ENCODE results near the gene ZNF205.
"Not testable (repeated sequence)": the region's sequence is repeated elsewhere in the genome, so short reads cannot be mapped to it uniquely, and the experiment has no call there.

The ZNF205 gene

GRCh38 chr16:3134338-3135125 lies 22.1 kb downstream of the ZNF205 start, which contains the start of gene ZNF213:
Gene ZNF213, plus strand, starts transcription at chr16:3135029. Its CDS starts 2,252 bp downstream, at chr16:3137281.
- peak; percentile 96 for DNase-seq (ENCODE audit: low read depth)

- no peak for DNase-seq (ENCODE audit: low read depth)
Measured at GRCh38 chr16:3135126-3135715, 22.8 kb downstream of the ZNF205 start.

GRCh38 chr16:3137267-3137666 lies 24.9 kb downstream of the ZNF205 start:
- no peak for DNase-seq (ENCODE audit: low read depth)

GRCh38 chr16:3138342-3138741 lies 26.0 kb downstream of the ZNF205 start:
- no peak for DNase-seq (ENCODE audit: low read depth)

DNA sequence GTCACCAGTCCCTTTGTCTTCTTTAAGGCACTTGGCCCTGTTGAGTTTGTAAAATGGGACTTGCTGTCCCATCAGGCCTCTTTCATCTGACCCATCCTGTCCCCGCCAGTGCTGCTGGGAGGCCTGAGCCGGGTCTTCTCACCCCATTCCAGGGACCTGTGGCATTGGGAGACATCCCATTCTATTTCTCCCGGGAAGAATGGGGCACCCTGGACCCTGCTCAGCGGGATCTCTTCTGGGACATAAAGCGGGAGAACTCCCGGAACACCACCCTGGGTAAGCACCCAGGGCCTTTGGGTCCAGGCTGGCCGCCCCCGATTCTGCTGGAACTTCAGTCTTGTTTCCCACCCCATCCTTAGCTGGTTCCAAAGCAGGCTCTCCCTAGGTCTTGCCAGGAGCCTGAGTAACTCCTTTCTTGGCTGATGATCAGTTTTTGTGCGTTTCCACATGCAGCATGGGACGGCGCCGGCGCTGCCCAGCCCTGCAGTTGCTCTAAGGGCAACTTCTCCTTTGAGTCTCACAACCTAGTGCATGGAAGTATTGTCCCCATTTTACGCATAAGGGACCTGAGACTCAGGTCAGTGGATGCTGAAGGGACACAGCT lies 26.5 kb downstream of the ZNF205 start:
- DNase-seq (ENCODE audit: low read depth): no peak

- DNase-seq (ENCODE audit: low read depth): not testable (repeated sequence)
Measured at GRCh38 chr16:3139561-3139960, 27.2 kb downstream of the ZNF205 start.

DNA sequence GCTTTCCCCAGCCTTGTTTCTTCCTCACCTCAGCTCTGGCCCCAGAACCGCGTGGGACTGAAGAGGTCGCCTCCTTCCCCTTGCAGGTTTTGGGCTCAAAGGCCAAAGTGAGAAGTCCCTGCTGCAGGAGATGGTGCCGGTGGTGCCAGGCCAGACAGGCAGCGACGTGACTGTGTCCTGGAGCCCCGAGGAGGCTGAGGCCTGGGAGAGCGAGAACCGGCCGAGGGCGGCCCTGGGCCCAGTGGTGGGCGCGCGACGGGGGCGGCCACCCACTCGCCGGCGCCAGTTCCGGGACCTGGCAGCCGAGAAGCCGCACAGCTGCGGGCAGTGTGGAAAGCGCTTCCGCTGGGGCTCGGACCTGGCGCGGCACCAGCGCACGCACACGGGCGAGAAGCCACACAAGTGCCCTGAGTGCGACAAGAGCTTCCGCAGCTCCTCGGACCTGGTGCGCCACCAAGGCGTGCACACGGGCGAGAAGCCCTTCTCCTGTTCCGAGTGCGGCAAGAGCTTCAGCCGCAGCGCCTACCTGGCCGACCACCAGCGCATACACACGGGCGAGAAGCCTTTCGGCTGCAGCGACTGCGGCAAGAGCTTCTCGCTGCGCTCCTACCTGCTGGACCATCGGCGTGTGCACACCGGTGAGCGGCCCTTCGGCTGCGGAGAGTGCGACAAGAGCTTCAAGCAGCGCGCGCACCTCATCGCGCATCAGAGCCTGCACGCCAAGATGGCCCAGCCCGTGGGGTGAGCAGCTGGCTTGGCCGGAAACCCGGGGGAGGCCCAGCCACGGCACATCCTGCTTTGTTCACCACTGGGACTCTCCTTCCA lies 28.4 kb downstream of the ZNF205 start:
- no peak for DNase-seq (ENCODE audit: low read depth)

- DNase-seq (ENCODE audit: low read depth): no peak
Measured at GRCh38 chr16:3141781-3142311, 29.5 kb downstream of the ZNF205 start.

- no peak for DNase-seq (ENCODE audit: low read depth)
Measured at GRCh38 chr16:3142327-3142726, 29.9 kb downstream of the ZNF205 start.

- no peak for DNase-seq (ENCODE audit: low read depth)
Measured at GRCh38 chr16:3142770-3143169, 30.4 kb downstream of the ZNF205 start.

DNA sequence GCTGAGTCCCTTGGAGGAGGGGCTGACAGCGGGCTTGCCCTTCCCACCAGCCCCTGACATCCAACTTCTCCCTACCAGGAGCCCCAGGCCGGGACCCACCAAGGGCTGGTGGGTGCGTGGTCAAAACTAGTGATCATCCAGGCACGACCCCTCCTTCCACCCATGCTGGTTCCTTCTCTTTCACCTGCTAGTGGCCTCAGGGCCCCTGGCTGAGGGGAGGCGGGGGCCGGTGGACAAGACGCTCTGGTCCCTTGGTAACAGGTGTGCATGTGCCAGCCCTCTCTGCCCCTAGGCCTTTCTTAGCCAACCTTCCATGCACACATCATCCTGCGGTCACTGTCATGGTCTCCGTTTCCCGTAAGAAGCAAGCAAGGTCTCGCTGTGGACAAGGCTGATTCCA lies 30.8 kb downstream of the ZNF205 start:
- no peak for DNase-seq (ENCODE audit: low read depth)

DNA sequence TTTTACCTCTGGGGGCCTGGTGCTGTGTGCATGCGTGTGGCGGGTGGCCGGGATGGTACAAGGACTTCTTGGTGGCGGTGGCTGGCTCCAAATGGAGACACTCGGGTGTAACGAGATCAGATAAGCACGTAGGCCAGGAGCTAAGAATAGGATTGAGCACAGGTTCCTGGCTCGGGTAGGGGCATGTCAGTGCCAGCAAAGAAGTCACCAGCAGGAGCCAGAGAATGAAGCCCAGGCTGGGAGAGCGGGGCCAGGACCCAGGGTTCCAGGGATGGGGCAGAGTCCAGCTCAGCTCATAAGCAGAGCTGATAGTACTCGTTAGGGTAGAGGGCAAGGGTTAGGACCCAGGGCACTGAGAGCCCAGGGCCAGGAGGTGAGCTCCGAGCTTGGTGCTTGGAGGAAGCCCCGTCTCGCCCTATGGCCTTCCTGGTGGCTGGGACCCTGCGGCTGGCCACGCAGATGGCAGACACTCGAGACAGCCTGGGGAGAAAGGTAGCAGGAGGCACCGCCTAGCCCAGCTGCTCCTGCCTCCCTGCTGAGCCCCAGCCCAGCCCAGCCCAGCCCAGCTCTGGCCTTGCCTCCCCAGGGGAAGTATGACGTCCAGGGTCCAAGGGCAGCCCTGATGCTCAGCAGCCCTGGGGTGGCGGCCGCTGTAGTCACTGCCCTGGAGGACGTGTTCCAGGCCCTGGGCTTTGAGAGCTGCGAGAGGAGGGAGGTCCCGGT lies 31.4 kb downstream of the ZNF205 start:
- no peak for DNase-seq (ENCODE audit: low read depth)

DNA sequence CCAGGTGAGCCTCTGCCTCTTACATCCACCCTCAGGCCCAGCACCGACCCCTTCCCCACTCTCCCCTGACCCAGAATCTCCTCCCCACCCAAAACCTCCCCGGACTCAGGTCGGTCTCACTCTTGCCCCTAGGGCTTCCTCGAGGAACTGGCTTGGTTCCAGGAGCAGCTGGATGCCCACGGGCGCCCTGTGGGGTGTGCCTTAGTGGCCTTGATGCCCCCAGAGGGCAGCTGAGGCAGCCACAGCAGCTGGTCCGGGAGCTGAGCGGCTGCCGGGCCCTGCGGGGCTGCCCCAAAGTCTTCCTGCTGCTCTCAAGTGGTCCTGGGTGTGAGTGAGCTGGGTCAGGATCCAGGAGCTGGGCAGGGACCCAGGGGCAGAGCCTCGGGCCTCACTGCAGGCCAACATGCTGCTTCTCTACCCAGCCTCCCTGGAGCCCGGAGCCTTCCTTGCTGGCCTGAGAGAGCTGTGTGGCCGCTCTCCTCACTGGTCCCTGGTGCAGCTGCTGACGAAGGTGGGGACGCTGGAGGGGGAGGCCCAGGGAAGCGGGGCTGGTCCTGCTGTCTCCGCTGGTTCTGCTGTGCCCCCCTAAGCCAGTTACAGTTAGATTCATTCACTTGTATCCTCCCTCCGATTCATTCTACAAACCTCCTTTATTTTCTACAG lies 32.1 kb downstream of the ZNF205 start:
- no peak for DNase-seq (ENCODE audit: low read depth)

GRCh38 chr16:3145151-3145550 lies 32.8 kb downstream of the ZNF205 start:
- DNase-seq (ENCODE audit: low read depth): no peak

- no peak for DNase-seq (ENCODE audit: low read depth)
Measured at GRCh38 chr16:3145660-3146059, 33.3 kb downstream of the ZNF205 start.

DNA sequence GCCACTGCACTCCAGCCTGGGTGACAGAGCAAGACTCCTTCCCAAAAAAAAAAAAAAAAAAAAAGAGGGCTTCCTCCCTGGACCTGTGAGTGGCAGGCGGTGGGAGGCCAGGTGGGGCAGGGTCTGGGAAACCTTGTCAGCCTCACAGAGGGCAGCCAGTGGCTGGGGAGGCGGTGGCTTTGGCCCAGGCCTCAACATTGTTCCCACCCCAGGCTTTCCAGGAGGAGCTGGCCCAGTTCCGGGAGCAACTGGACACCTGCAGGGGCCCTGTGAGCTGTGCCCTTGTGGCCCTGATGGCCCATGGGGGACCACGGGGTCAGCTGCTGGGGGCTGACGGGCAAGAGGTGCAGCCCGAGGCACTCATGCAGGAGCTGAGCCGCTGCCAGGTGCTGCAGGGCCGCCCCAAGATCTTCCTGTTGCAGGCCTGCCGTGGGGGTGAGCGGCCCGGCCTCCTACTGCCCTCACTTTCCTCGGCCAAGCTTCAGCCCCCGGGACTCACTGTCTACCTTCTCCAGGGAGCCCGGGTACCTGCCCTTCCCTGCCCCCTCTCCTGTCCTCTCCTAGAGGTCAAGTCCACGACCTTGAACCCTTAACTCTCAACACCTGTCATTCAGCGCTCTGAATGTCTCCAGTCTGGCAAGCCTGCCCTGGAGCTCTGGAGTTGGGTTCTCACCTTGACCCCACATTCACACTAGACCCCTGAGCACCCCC lies 34.8 kb downstream of the ZNF205 start:
- DNase-seq (ENCODE audit: low read depth): no peak

GRCh38 chr16:3147757-3148104 lies 35.3 kb downstream of the ZNF205 start:
- no peak for DNase-seq (ENCODE audit: low read depth)

DNA sequence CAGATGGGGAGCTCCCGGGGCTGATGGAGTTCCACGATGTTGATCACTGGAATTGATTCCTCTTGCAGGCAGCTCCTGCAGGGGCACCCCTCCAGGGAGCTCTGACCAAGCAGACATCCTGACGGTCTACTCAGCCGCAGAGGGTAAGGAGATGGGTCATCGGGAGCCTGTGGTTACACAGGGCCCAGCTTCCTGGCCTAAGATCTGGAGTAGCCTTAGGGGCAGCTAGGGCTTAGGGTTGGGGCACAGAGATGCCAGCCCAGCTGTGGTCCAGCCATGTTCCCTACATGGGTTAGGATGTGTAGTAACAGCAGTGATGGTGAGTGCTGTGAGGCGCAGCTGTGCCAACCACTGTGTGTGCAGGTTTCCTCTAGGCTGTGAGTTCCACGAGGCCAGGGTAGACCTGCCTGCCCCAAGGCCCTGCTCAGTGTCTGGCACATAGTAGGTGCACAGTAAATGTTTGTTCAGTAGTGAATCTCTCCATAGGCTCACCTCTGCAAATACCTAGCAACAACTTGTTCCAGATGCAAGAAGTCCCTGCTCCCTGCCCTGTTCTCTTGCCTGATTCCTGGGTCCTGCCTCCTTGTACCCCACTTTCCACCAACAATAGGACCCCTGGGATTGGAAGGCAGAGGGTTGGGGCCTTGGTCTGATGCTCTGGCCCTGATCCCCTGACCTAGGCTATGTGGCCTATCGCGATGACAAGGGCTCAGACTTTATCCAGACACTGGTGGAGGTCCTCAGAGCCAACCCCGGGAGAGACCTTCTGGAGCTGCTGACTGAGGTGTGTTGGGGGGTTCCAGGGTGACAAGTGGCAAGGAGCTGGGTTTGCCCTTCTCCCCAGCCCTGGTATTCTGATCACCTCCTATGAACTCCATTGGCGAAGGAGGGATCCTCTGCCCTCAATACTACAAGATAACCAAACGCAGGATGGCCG lies 36.1 kb downstream of the ZNF205 start:
- DNase-seq (ENCODE audit: low read depth): no peak

- no peak for DNase-seq (ENCODE audit: low read depth)
Measured at GRCh38 chr16:3149193-3149530, 36.8 kb downstream of the ZNF205 start.
